HG03378 (cell line): Measurements from ENCODE around the gene LSMEM2.
"Not testable (repeated sequence)": the region's sequence is repeated elsewhere in the genome, so short reads cannot be mapped to it uniquely, and the experiment has no call there.

Experiments used
- ATAC-seq: cut with Tn5 transposase; IDR thresholded peaks from one replicate; pipeline ENCODE4 v1.9.1; 2021; ENCODE audit warnings: mild to moderate bottlenecking, moderate library complexity; ENCODE audit not compliant: unreplicated experiment

The LSMEM2 gene

GRCh38 chr3:50245831-50246516 is 32.9 kb upstream of the LSMEM2 start:
- ATAC-seq = peak; percentile 54

- peak; percentile 32 for ATAC-seq
These were observed 32.4 kb upstream of the LSMEM2 start for GRCh38 chr3:50246517-50246954.

- ATAC-seq = no peak
These were observed 30.5 kb upstream of the LSMEM2 start for GRCh38 chr3:50248387-50248786.

GRCh38 chr3:50249457-50249856 is 29.4 kb upstream of the LSMEM2 start:
- no peak for ATAC-seq

GRCh38 chr3:50250514-50250913 is 28.4 kb upstream of the LSMEM2 start:
- ATAC-seq = no peak

GRCh38 chr3:50251220-50251619 is 27.7 kb upstream of the LSMEM2 start:
- ATAC-seq = no peak

- ATAC-seq = no peak
These were observed 24.2 kb upstream of the LSMEM2 start for GRCh38 chr3:50254577-50255250.

- ATAC-seq = no peak
These were observed 23.7 kb upstream of the LSMEM2 start for GRCh38 chr3:50255251-50255615.

- no peak for ATAC-seq
These were observed 21.7 kb upstream of the LSMEM2 start for GRCh38 chr3:50256978-50257890.

GRCh38 chr3:50258029-50258680 is 20.7 kb upstream of the LSMEM2 start:
- no peak for ATAC-seq

- no peak for ATAC-seq
These were observed 19.9 kb upstream of the LSMEM2 start for GRCh38 chr3:50258979-50259378.

- peak; percentile 15 for ATAC-seq
These were observed 19.4 kb upstream of the LSMEM2 start for GRCh38 chr3:50259432-50260026.

- ATAC-seq = peak; percentile 47
These were observed 18.6 kb upstream of the LSMEM2 start for GRCh38 chr3:50260027-50260941.

- ATAC-seq = no peak
These were observed 17.9 kb upstream of the LSMEM2 start for GRCh38 chr3:50260942-50261441.

- no peak for ATAC-seq
These were observed 17.4 kb upstream of the LSMEM2 start for GRCh38 chr3:50261505-50261904.

- not testable (repeated sequence) for ATAC-seq
These were observed 16.7 kb upstream of the LSMEM2 start for GRCh38 chr3:50262200-50262599.

- ATAC-seq = no peak
These were observed 16.1 kb upstream of the LSMEM2 start for GRCh38 chr3:50262778-50263177.

- ATAC-seq = no peak
These were observed 15.2 kb upstream of the LSMEM2 start for GRCh38 chr3:50263478-50264382.
